ENCODE results near the gene SLCO3A1.

DNA sequence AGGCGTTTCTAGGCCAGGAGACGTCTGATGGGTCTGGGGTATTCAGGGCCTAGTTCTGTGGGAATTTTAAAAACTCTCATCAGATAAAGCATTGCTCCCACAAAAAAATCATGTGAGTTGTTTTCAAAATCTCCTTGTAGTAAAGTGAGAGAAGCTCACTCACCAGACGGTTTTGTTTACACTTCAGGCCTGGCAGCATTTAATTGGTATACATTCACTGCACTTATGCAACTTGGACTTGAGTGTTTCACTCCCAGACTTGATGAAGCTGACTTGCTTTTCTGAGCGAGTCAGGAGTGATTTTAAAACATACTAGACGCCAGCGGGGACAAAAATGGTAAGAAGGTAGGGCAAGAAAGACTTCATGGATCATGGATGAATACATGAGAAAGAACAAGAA, 75.2 kb downstream of the SLCO3A1 start:
- TF ChIP-seq, protein P1, sequence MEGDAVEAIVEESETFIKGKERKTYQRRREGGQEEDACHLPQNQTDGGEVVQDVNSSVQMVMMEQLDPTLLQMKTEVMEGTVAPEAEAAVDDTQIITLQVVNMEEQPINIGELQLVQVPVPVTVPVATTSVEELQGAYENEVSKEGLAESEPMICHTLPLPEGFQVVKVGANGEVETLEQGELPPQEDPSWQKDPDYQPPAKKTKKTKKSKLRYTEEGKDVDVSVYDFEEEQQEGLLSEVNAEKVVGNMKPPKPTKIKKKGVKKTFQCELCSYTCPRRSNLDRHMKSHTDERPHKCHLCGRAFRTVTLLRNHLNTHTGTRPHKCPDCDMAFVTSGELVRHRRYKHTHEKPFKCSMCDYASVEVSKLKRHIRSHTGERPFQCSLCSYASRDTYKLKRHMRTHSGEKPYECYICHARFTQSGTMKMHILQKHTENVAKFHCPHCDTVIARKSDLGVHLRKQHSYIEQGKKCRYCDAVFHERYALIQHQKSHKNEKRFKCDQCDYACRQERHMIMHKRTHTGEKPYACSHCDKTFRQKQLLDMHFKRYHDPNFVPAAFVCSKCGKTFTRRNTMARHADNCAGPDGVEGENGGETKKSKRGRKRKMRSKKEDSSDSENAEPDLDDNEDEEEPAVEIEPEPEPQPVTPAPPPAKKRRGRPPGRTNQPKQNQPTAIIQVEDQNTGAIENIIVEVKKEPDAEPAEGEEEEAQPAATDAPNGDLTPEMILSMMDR (IDR thresholded peaks at IDR 0.05; ENCODE audit: low read depth, low read length, missing input control) = no peak
- TF ChIP-seq YY1 (IDR thresholded peaks at IDR 0.05) (no peak), TAF1 (conservative IDR thresholded peaks at IDR 0.05) (no peak), NR2F2 (IDR thresholded peaks at IDR 0.05) (no peak), RXRA (IDR thresholded peaks at IDR 0.05) (no peak)
- TF ChIP-seq, protein P2, sequence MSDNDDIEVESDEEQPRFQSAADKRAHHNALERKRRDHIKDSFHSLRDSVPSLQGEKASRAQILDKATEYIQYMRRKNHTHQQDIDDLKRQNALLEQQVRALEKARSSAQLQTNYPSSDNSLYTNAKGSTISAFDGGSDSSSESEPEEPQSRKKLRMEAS (IDR thresholded peaks at IDR 0.05) = no peak
